DMS114 treated with DMSO at 0.1 percent for 48 hours (cell line): ENCODE results near the gene RABL6.
"Not testable (repeated sequence)": the region's sequence is repeated elsewhere in the genome, so short reads cannot be mapped to it uniquely, and the experiment has no call there.

Experiments
- DNase-seq: peaks from one replicate; lab custom pipeline; 2025; ENCODE audit not compliant: unreplicated experiment; lab: John Stamatoyannopoulos, UW

RABL6 gene, protein sequence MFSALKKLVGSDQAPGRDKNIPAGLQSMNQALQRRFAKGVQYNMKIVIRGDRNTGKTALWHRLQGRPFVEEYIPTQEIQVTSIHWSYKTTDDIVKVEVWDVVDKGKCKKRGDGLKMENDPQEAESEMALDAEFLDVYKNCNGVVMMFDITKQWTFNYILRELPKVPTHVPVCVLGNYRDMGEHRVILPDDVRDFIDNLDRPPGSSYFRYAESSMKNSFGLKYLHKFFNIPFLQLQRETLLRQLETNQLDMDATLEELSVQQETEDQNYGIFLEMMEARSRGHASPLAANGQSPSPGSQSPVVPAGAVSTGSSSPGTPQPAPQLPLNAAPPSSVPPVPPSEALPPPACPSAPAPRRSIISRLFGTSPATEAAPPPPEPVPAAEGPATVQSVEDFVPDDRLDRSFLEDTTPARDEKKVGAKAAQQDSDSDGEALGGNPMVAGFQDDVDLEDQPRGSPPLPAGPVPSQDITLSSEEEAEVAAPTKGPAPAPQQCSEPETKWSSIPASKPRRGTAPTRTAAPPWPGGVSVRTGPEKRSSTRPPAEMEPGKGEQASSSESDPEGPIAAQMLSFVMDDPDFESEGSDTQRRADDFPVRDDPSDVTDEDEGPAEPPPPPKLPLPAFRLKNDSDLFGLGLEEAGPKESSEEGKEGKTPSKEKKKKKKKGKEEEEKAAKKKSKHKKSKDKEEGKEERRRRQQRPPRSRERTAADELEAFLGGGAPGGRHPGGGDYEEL

DNA sequence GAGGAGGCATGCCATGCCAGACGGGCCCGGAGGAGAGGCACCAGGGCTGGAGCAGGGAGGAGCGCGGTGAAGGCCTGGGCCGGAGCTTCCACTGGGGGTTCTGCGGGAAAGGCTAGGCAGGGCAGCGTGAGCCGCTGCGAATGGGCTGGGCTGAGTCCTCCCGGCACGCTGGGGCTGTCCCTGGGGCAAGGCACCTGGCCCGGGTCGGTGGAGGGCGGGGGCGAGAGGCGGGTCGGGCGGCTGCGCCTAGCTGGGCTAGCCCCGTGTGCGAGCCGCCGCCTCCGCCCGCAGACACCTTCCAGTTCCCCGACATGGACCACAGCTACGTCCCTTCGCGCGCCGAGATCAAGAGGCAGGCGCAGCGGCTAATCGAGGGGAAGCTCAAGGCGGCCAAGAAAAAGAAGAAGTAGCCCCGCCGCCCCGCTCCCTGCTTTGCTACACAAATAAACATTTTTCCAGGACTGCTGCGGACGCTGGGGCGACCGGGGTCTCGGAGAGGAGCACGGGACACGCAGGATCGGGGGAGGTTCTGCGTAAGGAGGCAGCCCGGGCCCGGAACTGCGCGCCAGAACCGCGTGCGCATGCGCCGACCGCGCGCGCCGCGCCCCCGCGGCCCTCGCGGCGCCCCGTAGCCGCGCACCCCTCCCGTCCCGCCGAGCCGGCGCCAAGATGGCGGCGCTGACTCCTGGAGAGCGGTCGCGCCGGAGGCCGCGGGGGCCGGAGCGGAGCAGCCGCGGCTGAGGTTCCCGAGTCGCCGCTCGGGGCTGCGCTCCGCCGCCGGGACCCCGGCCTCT, at the start of gene RABL6:
Gene RABL6, plus strand, starts transcription at position 668 of the 794 bp plus-strand sequence. CDS start 249 bp downstream, outside the sequence.
- no peak for DNase-seq

DNA sequence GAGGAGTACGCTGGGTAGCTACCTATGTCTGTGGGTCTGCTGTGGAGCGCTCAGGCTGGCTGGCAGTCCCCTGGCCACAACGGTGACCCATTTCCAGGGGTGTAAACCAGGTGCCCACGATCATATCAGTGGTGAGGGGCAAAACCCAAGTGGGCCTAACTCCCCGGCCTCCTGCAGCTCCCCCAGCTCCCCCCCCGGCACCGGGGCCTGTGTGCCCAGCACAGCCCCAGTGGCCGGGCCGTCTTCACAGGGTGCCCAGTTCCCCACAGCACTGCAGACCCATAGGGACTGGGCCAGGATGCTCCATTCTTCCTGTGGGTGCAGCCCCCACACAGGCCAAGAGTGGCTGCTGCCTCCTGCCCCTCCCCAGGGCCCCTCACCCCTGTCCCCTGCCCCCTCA, 48.7 kb upstream of the RABL6 start:
- no peak for DNase-seq

DNA sequence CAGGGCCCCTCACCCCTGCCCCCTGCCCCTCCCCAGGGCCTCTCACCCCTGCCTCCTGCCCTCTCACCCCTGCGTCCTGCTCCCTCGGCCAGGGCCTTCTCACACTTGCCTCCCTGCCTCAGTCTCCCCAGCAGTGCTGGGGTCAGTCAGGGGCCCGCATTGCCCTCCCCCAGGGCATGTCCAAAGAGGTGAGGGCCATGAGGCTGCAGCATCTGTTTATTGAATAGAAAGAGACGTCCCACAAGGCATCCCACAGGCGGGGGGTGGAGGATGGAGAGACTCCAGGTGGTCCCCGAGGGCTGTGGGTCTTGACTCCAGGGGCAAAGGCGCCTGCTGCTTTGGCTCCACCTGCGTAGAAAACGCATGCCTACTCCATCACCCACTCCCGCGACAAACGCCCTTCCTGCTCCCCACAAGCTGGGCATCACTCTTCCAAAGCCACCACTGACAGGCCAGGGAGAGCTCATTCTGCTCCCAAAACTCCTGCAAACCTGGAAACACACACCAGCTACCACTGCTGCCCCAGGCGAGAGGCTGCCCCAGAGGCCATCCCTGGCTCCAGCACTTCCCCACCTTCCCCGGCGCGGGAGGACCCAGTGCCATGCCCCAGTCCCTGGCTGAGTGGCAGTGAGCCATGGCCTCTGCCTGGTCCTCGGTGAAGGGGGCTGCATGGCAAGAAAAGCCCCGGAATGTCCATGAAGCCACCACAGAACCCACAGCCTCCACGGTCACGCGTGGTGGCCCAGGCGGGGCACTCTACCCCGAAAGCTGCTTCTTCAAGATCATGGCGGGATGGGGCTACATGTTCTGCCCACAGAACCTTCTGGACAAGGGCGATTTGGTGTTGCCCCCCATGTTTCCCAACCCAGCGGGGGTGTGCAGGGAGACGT, 48.1 kb upstream of the RABL6 start:
- no peak for DNase-seq

DNA sequence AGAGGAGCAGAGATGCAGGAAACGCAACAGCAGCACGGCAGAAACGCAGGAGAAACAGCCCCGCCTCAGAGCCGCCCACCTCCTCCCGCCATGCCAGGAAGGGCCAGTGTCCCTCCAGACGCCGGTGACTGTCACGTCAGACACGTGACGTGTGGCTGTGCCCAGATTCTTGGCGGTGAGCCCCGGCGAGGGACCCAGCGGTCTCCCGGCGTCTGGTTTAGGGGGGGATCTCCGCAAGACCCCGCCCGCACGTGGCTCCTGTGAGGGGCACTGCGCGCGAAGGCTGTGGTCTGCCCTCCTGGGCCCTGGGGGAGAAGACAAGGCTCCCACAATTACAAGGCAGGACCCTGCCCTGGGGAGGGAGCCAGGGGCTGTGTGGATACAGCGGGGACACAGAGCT, 47.3 kb upstream of the RABL6 start:
- DNase-seq: no peak

DNA sequence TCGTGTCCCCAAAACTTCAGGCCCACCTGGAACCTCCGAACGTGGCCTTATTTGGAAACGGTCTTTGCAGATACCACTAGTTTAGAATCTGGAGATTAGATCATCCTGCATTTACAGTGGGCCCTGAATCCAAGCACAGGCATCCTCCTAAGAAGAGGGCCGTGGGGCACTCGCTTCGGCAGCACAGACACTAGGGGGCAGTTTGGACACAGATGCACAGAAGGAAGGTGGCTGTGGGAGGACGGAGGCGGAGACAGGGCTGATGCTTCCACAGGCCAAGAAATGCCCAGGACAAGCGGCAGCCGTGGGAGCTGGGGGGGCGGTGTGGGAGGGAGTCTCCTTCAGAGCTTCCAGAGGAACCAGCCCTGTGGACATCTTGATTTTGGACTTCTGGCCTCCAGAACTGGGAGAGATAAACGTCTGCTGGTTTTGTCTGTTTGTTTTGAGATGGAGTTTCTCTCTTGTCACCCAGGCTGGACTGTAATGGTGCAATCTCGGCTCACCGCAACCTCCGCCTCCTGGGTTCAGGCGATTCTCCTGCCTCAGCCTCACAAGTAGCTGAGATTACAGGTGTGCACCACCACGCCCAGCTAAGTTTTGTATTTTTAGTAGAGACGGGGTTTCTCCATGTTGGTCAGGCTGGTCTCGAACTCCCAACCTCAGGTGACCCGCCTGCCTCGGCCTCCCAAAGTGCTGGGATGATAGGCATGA, 46.8 kb upstream of the RABL6 start:
- DNase-seq: peak; percentile 37

DNA sequence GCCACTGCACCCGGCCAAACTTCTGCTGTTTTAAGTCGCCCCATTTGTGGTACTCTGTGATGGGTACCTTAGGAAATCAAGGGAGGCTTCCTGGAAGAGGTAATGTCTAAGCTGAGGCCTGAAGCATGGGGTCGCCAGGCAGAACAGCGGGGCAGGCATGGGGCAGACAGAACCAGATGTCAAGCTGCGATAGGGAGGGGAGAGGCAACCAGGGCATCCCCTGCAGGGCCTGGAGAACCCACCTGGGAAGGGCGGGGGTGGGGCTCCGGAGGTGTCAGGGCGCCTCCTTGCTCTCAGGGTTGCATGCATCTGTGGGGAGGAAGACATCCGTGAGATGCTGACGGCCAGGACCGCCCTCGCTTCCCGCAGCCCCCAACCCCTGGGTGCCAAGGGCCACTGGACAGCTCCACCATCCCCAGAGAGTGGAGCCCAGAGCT, 46.2 kb upstream of the RABL6 start:
- DNase-seq: no peak

DNA sequence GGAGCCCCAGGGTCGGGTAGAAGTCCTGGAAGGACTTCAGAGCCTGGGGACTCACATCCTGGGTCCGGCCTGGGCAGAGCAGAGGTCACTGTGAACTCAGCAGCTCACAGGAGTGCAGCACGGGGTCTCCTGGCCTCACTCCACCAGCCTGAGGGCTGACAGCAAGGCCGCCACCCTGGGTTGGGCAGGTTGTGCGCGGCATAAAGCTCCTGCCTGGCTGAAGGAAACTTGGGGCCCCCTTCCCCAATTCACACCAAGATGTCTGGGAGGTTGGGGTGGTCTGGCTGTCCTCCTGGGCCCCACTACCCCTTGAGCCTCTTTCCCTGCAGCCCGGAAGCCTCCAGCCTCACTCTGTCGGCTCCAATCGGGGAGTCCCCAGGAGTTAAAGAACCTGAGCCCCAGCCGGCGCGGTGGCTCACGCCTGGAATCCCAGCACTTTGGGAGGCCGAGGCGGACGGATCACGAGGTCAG, 45.5 kb upstream of the RABL6 start:
- DNase-seq: no peak

DNA sequence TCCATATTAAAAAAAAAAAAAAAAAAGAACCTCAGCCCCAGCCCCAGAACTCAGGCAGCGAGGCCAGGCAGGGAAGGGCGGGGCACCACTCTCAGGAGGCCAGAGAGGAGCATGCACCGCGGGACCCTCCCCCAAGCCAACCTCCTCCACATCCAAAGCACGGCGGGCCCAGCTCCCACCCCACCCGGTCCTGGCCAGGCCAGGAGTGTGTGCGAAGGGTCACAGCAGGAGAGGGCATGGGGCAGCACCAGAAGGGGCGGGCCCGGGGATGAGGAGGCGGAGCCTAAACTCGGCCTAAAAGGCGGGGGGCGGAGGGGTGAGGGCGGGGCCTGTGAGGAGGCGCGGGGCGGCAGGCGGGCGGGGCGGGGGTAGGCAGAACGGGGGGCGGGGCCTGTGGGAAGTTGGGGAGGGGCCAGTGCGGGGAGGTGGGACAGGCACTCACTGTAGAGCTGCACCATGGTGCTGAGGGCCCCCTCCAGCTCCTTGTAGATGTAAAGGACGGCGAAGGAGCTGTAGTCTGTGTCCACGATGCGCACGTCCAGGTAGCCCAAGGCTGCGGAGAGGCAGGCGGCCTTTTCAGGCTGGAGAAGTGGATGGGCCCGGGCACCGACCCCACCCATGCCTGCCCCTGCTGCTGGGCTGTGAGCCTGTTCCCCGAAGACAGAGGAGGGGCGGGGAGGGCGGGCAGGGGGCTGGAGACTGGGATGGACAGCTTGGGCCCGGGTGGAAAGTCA, 44.7 kb upstream of the RABL6 start:
- no peak for DNase-seq

DNA sequence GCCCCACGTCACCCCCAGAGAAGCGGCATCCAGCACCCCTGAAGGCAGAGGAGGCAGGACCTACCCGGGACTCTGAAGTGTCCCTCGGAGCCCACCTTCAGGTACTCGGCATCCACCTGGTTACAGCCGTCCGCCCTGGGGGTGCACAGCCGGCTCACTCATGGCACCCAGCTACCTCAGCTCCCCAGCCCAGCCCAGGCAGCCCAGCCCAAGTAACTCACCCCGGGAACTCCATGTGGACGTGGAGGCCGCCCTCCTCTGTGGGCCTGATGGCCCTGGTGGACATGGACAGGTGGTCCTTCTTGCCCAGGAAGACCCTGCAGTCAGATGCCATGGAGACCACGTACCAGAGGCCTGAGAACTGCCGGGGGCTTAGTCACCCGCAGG, 44.1 kb upstream of the RABL6 start:
- DNase-seq: no peak

DNA sequence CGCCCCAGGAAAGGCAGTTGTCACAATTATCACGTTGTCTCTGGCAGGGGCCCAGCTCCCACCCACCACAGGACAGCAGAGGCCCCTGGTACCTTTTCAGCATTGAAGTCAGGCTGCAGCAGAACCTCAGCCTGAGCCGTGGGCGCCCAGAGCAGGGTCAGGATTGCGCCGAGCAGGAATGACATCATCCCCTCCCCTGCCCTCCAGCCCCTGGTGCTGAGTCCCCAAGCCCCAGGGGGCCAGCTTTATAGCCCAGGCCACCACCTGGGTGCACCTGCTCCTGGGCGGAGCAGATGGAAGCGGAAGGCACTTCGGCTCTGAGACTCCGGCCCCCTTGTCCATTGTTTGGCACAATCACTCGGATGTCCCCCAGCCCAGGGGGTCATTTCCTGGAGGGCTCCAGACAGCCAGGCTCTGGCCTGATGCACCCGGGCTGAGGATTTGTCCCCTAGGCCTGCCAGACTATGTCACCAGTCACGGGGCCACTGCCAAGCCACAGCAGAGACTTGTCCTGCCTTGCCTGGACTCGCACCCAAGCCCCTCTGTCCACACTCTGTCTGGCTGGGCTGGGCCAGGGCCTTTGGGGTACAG, 43.4 kb upstream of the RABL6 start, which contains the start of gene LCN15:
Gene LCN15, minus strand, starts transcription at position 218 of the 591 bp plus-strand sequence. Its CDS starts 30 bp downstream, at position 188.
- DNase-seq: no peak

DNA sequence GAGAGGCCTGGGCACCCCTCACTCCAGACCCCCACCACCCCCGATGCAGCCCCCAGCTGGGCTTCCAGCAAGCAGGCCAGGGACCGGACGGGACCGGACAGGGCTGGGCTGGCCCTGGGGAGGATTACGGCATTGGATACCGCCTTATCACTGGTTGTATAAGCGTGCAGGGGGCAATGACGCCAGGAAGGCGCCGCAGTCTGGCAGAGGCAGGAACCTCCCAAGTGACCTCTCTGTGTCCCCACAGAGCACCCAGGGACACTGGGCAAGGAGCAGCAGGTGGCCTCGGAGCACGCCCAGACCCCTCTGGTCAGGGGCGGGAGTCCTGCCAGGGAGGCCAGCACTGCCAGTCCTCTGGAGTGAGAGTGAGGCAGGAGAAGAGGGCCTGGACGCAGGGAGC, 42.7 kb upstream of the RABL6 start:
- no peak for DNase-seq

DNA sequence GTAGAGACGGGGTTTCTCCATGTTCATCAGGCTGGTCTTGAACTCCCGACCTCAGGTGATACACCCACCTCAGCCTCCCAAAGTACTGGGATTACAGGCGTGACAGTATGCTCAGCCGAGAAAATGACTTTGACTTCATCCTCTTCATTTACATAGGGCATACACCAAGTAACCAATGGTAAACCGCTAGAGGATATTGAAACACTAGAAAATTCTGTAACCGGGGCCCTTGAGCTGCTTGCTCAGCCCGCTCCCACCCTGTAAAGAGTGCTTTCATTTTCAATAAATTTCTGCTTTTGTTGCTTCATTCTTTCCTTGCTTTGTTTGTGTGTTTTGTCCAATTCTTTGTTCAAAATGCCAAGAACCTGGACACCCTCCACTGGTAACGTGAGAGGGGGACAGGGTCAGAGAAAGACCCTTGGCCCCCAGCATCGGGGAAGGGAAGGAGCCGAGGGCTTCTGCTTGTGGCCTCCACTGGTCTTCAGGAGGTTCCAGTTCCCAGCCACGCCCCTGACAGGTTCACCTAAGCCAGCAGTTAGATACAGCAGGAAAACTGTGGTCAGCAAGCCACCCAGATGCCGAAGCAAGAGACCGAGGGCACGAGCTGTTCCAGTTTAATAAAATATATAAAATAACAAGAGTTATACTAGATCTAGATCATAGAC, 41.9 kb upstream of the RABL6 start:
- DNase-seq: not testable (repeated sequence)

DNA sequence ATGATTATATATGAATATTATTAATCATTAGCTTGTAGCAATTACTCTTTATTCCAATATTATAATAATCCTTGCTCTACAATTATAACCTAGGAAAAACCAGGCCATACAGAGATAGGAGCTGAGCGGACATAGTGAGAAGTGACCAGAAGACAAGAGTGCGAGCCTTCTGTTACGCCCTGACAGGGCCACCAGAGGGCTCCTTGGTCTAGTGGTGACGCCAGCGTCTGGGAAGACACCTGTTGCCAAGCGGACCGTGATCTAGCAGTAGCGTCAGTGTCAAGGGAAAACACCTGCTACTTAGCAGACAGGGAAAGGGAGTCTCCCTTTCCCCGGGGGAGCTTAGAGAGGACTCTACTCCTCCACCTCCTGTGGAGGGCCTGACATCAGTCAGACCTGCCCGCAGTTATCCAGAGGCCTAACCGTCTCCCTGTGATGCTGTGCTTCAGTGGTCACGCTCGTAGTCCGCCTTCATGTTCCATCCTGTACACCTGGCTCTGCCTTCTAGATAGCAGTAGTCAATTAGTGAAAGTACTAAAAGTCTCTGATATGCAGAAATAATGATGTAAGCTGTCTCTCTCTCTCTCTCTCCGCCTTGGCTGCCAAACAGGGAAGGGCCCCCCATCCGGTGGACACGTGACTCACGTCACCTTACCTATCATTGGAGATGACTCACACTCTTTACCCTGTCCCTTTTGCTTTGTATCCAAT, 41.2 kb upstream of the RABL6 start:
- DNase-seq: peak; percentile 7

DNA sequence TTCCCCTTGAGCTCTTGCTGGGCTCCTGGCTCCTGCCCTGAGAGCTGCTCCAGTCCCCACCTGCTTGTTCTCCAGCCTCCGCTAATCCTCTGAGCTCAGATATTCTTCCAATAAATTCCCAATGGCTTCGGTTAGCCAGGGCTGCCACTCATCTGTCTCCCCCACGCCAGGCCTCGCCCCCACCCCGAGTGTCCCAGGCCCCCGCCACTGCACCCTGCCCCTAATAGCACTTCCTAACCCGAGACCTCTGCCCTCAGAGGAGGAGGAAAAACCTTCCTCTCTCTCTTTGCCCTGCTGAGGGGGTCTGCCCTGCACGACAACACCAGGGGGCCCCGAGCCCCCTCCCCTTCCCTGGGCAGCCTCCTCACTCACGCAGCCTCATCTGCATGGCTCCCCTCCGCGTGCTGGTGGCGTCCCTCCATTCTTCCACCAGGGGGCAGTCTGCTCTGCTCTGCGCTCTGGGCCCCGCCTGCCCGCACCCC, 38.0 kb upstream of the RABL6 start:
- DNase-seq: peak; percentile 49

DNA sequence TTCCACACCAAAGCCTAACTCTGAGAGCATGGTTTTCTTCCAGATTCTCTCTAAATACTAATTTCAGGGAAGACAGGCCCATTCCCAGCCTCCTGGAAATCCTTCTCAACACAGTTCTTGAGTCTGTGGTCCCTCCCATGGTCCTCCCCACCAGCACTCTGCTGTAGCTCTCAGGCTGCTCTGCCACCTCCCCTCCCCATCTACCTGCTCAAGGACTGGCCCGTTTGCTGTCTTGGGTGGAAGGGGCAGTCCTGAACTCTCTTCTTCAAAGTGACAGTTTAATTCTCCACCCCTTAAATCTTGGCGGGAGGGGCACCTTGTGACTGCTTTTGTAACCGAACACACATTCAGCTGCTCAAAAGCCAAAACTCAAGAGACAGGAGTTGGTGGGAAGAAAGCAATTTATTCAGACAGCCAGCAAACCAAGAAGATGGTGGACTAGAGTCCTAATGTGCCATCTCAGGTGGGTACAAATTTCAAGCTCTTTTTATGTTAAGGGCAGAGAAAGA, 35.8 kb upstream of the RABL6 start:
- DNase-seq: no peak

DNA sequence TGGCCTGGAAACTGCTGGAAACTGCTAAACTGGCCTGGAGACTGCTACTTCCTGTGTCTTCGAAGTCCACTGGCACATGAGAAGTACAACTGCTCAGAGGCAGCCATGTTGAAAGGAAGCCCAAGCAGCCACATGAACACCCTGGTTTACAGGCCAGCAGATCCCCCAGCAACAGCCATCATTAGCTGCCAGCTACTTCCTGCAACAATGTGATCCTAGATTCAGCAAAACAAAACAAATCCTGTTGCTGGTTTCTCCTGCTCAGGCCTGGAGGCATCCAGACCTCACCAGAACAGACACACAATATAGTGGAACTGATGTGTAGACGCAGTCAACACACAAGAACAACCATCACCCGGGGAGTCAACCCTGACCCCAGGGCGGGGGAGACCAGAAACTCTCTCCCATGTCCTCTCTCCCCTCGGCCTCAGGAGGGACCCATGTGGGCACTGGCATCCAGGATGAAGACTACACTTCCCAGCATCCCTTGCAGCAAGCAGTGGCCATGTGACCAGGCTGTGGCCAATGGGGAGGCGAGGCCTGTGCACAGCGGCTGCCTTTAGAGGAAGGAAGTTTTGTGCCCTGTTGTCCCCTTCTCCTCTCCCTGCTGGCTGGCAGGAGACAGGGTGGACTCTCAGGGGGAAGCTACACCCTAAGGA, 34.2 kb upstream of the RABL6 start:
- DNase-seq: peak; percentile 20
